ENCODE data around the gene ZBTB2.
"Not testable (repeated sequence)": the region's sequence is repeated elsewhere in the genome, so short reads cannot be mapped to it uniquely, and the experiment has no call there.

Gene ZBTB2

DNA sequence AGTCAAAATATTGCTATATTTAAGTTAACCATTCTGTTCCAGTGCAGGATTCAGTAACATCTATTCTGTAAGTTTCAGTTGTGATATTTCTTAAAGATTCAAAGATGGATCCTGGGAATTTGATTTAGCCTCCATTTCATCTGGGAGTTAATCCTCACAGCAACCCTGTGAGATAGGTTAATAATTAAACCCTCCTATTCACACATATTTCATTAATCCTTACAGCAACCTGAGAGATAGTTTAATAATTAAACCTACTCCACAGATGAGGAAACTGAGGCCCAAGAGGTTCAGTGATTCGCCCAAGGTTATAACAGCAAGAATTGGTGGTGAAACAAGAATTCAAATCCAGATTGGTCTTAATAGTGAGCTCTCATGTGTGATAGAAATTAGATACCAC lies 10.9 kb upstream of the ZBTB2 start:
- no peak for DNase-seq (ENCODE audit: low read depth in 2 of 2)

DNA sequence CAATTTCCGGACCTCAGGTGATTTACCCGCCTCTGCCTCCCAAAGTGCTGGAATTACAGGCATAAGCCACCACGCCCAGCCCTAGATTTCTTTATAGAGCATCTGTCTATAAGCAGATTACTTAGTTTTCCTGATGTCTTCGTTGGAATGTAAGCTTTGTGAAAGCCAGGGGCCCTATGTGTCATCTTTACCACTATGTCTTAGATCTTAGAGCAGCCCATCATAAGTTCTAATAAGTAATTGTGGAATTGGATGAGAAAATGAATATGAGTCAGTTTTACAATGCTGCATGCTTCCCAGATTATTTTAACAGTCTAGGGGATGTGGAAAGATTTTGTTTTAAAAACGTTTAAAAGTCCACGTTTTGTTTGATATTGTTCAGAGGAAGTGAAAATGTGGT lies 9.1 kb upstream of the ZBTB2 start:
- DNase-seq (ENCODE audit: low read depth in 2 of 2) = no peak

DNA sequence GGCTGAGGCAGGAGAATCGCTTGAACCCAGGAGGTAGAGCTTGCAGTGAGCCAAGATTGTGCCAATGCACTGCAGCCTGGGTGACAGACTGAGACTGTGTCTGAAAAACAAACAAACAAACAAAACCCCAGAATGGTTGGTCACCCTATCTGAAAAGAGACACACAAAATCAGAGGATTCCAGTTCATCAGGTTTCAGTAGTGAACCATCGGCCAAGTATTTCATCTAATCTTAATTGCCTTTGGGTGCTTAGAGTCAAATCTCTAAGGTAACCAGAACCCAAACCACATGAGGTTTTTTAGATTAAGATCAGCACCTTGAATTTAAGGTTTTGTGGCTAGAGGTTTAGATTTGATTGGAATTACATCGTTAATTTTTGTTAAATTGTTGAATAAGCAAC lies 8.3 kb upstream of the ZBTB2 start:
- DNase-seq (ENCODE audit: low read depth in 2 of 2) = no peak

DNA sequence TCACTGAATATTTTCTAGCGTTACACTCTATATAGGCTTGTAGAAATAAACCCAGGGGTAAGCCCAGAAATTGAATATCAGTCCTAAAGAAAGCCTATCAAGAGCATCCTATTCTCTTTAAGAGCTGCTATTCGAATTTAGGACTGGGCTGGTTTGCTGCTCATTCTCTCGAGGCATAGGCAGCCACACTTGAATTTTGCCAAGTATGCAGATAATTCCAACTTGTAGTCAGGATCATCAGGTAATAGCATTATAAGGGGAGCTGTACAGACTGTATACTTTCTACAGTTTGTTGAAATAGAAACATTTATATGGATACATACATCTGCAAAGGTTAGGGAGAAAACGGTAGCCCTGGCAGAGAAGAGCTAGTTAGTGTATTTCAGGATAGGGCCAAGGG lies 2.1 kb upstream of the ZBTB2 start:
- no peak for DNase-seq (ENCODE audit: low read depth in 2 of 2)

DNA sequence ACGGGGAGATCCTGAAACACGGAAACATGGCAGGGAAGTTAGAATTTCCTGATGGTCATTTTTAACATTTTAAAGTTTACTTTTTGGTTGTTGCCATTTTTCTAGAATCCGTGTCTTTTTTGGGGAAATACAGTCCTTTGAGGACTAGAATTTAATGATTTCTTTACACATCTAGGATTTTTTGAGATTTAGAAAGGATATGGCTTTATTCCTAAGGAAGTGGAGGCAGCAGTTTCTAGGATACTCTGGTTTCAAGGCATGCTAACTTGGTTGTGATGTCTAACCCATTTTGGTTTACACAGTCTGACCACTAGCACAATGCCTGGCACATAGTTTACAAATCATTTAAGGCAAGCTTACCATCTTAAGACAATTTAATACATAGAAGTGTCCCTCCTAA lies 1.1 kb upstream of the ZBTB2 start:
- no peak for DNase-seq (ENCODE audit: low read depth in 2 of 2)

DNA sequence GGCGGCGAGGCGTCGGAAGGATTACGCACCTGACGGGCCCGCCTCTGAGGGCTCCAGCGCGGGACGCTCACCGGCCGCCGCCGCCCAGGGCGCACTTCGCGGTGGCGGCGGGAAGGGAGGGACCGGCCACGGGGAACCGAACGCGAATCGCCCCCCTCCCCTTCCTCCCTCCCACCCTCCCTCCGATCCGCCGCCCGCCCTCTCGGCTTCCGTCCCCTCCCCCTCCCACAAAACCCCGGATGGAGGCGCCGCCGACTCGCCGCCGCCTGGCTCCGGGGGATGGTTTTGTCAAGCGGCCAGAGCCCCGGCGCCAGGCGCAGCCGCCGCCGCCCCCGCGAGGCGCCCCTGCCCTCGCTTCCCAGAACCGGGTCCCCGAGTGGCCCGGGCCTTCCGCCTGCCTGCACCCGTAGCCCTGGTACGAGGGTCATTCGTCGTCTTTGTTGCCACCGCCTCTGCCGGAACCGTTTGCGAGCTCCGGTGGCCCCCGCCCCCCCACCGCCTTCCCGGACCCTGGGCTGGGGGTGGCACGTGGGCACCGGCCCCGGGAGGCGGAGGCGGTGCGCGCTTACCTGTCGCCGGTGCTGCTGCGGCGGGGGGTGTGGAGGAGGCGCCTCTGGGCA lies 398 bp downstream of the ZBTB2 start:
- DNase-seq (ENCODE audit: low read depth in 2 of 2) = peak; percentile 63 to 69

DNA sequence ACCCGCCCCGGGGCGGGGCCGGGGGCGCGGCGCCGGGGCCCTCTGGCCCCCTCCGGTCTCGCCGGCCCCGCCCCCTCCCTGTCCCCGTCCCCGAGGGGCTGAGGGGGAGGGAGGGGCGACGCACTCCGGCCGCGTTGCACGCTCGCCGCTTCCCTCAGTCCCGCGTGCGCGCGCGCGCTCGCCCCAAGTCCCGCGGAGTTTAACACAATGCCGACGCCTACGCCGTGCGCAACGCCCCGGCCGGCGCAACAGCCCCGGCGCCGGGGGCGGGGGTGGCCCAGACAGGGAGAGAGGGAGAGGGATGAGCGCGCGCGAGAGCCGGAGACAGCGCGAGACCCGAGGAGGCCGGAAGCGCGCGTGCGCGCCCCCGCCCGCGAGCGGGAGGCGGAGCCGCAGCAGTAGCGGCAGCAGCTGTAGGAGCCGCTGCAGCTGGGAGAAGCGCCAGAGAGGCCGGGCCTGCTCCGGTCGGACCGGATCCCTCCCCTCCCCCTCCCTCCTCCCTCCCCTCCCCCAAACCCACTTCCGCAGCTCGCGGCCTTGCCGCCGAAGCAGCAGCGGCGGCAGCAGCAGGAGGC lies 996 bp downstream of the ZBTB2 start:
- DNase-seq (ENCODE audit: low read depth in 2 of 2) = peak; percentile 95 to 99

DNA sequence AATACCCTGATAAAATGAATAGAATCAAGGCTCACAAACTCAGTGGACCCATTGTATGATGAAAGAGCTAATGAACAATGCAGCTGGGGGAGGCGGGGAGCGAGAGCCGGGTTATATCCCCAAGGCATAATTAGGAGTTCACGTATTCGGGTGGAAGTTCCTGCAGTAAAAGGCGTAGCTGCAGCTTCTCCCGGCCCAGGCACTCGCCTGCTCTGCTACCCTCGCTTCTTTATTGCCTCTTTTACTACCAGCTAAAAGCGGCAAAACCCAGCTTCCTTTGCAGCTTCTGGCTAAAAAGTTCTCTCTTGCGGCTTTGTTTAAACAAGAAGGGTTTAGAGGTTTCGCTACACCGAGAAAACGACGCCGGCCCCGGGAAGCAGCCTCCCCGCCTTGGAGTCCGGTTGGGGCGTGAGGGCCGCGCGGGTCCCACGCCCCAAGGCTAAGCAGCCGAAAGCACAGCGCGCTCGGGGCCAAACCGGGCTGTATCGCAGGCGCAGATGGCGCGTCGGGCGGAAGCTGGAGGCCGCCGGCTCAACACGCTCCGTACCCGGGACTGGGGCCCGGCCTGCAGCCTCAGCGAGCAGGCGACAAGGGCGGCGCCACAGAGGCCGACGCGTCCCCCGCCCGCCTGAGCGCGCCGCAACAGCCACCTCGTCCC lies 1.6 kb downstream of the ZBTB2 start:
- no peak for DNase-seq (ENCODE audit: low read depth in 2 of 2)

DNA sequence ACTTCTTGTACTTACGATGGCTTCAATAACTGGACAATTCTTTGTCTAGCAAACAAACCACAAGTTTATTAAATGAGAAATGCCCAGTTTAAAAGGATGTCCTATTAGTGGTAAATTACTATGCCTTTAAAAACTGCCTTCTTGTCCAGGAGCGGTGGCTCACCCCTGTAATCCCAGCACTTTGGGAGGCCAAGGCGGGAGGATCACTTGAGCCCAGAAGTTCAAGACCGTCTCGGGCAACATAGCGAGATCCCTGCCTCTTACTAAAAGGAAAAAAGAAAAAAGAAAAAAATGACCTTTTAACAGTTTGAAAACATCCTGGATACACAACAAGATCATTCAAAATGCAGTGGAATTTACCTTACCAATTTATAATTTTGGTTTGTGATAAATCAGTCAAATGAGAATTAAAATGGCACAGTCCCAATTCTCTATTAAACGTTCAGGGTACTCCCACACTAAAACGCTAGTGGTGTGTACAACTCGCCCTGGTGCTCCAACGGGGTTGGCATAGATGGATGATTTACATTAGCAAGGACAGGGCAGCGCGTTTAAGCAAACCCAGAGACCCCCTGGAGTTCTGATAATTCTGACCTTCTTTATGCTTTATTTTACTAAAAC lies 2.3 kb downstream of the ZBTB2 start:
- DNase-seq (ENCODE audit: low read depth in 2 of 2) = no peak

DNA sequence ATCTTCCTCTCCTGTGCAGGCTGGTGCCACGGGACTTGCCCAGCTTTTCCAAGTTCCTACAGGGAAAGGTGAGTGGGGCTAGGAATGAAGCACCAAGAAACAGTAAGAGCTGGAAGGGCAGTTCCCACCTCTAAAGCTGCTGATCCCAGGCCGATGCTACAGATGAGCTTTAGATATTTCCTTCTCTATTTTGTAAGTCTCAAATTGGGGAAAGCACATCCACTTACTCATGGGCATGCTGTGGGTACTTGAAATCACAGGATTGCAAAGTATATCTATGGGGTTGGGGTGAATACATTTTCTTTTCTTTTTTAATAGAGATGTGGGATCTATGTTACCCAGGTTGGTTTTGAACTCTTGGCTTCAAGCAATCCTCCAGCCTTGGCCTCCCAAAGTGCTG lies 3.1 kb downstream of the ZBTB2 start:
- DNase-seq (ENCODE audit: low read depth in 2 of 2) = no peak

DNA sequence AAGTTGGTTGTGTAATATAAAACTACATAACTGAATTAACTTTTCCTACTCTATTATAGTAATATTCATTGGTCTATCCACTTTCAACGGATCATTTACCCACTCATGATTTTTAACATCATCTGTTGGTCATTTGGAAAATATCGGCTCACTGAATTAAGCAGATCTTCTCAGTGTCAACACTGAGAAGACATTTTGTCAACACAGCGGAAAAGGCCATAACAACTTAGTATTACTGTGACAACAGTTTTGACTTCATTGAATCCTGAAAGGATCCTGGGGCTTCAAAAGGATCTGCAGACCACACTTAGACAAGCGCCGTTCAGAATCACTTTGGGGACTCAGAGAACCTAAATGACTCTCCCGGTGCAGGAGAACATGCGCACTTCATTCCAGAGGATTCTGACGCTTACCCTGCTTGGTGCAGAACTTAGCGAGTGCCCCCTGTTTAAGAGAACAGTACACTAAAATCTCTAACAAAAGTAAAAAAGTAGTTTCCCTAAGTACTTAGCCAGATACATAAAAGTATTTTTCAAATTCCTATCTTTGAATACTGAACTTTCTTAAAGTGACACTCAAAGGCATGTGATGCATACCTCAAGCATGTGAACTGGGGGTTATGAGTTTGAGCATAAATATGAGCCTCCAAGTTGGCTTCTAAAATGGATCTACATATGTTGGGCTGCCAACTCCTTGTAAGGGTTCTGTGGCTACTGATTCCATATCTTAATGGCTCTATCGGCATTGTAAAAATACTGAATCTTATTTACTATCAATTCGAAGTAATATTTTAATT lies 4.0 kb downstream of the ZBTB2 start:
- DNase-seq (ENCODE audit: low read depth in 2 of 2) = no peak

DNA sequence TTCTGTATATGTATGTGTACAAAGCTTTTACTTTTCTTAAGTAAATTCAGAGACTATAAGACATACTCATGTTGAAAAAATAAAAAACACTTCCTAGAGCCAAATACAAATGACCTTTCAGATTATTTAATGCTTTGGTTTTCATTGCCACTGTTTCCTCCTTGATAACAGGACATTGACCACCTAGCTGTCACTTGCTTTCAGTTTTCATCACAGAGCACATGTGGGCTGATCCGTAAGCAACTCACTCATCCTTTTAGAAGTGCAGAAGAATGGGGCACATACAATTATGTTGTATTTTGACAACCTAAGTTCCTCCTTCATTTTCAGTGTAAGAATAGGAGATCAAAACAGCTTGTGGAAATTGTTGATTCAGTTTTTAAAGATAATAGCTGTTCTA lies 6.2 kb downstream of the ZBTB2 start:
- no peak for DNase-seq (ENCODE audit: low read depth in 2 of 2)

DNA sequence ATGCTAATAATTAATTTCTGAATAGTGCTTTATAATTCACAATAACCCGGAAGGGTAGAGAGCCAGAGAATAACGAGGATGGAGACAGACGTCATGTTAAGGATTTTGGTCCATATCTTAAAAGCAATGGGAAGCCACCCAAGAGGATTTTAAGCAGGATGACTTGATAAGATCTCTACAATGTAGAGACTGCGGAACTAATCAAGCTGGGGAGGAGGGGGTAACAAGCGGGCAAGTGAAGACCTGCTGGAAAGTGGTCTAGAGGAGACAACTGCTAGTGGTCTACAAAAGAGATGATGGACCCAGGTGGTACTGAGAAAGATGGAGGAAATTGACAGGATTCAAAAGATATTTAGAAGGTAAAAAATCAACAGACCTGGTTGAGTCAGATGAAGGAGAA lies 7.2 kb downstream of the ZBTB2 start:
- DNase-seq (ENCODE audit: low read depth in 2 of 2) = no peak

DNA sequence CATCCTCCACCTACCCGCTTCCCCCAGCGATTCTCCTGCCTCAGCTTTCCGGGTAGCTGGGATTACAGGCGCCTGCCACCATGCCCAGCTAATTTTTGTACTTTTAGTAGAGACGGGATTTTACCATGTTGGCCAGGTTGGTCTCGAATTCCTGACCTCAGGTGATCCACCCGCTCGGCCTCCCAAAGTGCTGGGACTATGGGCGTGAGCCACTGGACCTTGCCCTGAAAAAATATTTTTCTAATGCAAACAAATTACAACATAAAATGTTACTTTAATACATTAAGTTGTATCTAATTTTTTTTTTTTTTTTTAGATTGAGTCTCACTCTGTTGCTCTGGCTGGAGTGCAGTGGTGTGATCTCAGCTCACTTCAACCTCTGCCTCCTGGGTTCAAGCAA lies 8.7 kb downstream of the ZBTB2 start:
- DNase-seq (ENCODE audit: low read depth in 2 of 2) = not testable (repeated sequence)

DNA sequence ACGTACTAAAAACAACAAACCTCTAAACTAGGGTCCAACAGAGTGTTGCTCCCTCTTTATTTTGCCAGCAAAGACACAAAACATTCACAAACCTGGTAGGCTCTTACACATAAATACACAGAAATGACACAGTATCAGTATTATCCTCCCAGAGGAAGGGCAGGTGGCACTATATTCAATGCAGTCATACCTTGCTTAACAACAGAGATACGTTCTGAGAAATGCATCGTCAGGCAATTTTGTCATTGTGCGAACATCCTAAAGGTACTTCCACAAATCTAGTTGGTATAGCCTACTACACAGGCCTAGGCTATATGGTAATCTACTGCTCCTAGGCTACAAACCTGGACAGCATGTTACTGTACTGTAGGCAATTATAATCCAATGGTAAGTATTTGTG lies 9.6 kb downstream of the ZBTB2 start:
- DNase-seq (ENCODE audit: low read depth in 2 of 2) = no peak

DNA sequence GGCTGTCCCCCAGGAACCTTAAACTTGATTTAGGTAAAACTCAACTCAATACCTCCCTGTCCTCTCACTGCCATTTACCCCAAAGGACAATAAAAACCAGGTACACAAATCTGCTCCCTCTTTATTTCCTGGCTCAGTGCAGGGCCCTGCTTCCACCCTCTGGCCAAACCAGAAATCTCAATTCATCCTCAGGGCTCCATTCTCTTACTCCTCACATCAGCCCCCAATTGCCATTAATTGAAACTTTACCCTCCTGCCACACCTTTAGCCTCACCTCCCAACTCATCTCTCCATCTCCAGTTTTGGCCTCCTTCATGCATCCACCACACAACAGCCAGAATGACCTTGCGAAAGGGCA lies 10.5 kb downstream of the ZBTB2 start:
- DNase-seq (ENCODE audit: low read depth in 2 of 2) = no peak

DNA sequence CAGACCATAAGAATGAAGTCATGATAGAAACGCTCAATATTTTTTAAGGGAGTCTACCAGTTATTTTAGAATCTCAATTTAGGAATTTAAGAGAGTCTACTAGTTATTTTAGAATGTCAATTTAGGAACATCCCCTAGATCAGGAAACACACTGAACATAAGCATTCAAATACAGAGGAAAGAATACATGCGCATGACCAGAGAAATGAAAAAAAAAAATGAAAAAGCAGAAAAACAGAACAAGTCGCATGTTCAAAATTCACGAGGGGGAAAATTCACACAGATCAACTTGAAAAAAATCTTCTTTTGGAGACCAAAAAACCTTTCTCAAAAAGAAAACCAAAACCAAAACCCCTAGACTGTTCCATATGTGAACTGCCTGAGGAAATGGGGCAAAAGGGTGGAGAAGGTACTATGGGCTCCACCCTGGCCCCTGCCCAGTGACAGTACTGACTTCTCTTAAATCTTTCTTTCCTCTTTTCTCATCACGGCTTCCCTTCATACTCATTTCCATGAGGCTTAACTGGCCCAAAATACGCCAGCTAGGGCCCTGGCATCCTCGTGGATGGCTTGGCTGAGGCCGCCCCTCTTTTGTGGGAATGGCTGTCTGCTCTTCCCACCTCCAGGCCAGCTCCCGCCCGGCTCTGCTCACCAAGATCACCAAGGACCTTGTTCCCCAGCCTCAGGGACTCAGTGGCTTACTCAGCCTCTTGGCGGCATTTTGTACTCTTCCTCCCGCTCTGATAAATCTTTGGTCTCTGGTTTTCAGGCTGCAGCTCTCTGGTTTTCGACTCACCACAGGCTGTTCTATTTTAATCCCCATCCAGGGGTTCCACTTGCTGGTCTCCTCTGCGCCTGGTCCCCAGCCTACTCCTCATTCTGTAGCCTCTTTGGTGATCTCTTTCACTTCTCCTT lies 11.2 kb downstream of the ZBTB2 start:
- no peak for DNase-seq (ENCODE audit: low read depth in 2 of 2)

DNA sequence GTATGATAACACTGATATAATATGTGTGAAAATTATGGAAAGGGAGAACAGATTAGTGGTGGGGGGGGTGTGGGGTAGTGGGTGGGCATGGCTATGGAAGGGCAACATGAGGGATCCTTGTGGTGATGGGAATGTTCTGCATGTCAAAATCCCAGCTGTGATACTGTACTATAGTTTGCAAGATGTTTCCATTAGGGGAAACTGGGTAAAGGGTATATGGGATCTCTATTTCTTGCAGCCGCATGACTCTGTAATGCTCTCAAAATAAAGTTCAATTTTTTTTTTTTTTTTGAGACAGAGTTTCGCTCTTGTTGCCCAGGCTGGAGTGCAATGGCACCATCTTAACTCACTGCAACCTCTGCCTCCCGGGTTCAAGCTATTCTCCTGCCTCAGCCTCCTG lies 14.3 kb downstream of the ZBTB2 start:
- DNase-seq (ENCODE audit: low read depth in 2 of 2) = no peak

DNA sequence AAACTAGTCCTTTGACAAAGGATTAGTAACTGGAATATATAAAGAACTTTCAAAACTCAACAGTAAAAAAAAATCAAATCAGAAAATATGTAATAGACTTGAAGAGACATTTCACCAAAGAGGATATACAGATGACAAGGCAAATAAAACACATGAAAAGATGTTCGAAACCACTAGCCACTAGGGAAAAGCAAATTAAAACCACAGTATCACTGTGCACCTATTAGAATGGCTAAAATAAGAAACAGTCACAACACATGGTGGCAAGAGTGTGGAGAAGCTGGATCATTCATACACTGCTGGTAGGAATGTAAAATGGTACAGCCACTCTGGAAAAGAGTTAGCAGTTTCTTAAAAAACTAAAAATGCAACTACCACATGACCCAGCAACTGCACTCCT lies 14.9 kb downstream of the ZBTB2 start:
- no peak for DNase-seq (ENCODE audit: low read depth in 2 of 2)

DNA sequence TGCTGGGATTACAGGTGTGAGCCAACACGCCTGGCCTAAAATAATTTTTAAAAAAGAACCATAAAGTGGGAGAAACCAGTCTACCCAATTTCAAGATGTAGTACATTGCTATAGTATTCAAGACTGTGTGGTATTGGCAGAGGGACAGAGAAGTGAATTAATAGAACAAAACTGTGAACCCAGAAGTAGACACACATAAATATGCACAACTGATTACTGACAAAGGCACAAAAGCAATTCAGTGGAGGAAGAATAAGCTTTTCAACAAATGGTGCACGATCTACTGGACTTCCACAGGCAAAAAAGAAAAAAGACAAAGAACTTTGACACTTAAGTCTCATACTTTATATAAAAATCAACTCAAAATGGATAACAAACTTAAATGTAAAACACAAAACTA lies 15.5 kb downstream of the ZBTB2 start:
- DNase-seq (ENCODE audit: low read depth in 2 of 2) = no peak

DNA sequence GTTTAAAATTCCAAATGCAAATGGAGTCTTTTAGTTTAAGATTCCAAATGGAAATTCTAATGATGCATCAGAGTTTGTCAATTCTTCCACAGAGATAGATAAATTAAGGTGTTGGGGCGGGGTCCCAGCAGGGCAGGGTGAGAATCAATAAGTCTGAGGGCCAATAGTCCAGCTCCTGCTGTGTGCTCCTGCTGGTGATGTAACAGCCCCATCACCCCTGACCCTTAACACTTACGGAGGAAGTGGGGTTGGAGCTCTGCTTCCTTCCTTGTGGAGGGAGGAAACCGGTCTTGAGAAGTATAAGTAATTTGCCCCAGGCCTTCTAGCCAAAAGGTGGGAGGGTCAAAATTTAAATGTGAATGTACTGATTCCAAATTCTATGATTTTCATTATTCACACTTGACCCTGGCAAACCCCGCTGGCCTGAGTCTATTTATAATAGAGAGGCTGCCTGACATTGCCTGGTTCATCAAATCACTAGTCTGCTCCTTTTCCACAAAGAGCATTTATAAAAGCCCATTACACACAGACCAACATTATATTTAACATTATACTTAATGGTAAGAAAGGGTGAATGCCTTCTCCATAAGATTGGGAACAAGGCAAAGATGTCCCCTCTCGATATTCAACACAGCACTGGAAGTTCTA lies 17.2 kb downstream of the ZBTB2 start:
- no peak for DNase-seq (ENCODE audit: low read depth in 2 of 2)

Data from stimulated activated CD8-positive, alpha-beta memory T cell treated with anti-CD3 and anti-CD28 coated beads, Interleukin-2, amount 100 ng/mL, for 48 hours (primary cell).